Measurements from ENCODE around the gene JCHAIN. TPM values are rescaled to one million over a fixed set of nuclear protein-coding genes. Genes with fewer than 3 reads are reported as not detected.

JCHAIN gene
- total and polyA plus RNA-seq, 9 of the 15 experiments (the other 6 are each of a cell fraction or from before 2014, with no cell fraction given) = 0.04 to 0.68 (median 0.26) TPM; not detected in 5

DNA sequence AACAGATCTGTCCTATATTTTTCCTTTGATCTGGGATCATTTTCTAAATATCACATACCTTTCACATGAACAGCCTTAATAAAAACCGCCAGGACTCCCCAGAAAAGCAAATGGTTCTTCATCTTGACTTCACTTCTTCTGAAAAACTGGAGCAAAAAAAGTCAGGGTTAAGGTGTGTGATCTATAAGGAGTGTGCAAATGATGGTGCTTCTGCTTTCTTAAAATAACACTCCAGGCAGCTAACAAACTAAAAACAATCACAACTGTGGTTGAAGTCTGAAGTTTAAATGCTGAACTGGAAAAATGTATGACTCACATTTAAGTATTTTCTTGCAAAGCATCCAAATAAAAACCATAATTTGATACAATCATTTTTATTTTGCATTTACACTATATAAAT is at the start of gene JCHAIN (continued):
- TF ChIP-seq, protein P1, sequence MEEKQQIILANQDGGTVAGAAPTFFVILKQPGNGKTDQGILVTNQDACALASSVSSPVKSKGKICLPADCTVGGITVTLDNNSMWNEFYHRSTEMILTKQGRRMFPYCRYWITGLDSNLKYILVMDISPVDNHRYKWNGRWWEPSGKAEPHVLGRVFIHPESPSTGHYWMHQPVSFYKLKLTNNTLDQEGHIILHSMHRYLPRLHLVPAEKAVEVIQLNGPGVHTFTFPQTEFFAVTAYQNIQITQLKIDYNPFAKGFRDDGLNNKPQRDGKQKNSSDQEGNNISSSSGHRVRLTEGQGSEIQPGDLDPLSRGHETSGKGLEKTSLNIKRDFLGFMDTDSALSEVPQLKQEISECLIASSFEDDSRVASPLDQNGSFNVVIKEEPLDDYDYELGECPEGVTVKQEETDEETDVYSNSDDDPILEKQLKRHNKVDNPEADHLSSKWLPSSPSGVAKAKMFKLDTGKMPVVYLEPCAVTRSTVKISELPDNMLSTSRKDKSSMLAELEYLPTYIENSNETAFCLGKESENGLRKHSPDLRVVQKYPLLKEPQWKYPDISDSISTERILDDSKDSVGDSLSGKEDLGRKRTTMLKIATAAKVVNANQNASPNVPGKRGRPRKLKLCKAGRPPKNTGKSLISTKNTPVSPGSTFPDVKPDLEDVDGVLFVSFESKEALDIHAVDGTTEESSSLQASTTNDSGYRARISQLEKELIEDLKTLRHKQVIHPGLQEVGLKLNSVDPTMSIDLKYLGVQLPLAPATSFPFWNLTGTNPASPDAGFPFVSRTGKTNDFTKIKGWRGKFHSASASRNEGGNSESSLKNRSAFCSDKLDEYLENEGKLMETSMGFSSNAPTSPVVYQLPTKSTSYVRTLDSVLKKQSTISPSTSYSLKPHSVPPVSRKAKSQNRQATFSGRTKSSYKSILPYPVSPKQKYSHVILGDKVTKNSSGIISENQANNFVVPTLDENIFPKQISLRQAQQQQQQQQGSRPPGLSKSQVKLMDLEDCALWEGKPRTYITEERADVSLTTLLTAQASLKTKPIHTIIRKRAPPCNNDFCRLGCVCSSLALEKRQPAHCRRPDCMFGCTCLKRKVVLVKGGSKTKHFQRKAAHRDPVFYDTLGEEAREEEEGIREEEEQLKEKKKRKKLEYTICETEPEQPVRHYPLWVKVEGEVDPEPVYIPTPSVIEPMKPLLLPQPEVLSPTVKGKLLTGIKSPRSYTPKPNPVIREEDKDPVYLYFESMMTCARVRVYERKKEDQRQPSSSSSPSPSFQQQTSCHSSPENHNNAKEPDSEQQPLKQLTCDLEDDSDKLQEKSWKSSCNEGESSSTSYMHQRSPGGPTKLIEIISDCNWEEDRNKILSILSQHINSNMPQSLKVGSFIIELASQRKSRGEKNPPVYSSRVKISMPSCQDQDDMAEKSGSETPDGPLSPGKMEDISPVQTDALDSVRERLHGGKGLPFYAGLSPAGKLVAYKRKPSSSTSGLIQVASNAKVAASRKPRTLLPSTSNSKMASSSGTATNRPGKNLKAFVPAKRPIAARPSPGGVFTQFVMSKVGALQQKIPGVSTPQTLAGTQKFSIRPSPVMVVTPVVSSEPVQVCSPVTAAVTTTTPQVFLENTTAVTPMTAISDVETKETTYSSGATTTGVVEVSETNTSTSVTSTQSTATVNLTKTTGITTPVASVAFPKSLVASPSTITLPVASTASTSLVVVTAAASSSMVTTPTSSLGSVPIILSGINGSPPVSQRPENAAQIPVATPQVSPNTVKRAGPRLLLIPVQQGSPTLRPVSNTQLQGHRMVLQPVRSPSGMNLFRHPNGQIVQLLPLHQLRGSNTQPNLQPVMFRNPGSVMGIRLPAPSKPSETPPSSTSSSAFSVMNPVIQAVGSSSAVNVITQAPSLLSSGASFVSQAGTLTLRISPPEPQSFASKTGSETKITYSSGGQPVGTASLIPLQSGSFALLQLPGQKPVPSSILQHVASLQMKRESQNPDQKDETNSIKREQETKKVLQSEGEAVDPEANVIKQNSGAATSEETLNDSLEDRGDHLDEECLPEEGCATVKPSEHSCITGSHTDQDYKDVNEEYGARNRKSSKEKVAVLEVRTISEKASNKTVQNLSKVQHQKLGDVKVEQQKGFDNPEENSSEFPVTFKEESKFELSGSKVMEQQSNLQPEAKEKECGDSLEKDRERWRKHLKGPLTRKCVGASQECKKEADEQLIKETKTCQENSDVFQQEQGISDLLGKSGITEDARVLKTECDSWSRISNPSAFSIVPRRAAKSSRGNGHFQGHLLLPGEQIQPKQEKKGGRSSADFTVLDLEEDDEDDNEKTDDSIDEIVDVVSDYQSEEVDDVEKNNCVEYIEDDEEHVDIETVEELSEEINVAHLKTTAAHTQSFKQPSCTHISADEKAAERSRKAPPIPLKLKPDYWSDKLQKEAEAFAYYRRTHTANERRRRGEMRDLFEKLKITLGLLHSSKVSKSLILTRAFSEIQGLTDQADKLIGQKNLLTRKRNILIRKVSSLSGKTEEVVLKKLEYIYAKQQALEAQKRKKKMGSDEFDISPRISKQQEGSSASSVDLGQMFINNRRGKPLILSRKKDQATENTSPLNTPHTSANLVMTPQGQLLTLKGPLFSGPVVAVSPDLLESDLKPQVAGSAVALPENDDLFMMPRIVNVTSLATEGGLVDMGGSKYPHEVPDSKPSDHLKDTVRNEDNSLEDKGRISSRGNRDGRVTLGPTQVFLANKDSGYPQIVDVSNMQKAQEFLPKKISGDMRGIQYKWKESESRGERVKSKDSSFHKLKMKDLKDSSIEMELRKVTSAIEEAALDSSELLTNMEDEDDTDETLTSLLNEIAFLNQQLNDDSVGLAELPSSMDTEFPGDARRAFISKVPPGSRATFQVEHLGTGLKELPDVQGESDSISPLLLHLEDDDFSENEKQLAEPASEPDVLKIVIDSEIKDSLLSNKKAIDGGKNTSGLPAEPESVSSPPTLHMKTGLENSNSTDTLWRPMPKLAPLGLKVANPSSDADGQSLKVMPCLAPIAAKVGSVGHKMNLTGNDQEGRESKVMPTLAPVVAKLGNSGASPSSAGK (IDR thresholded peaks at IDR 0.05) = no peak
- TF ChIP-seq, protein P2, sequence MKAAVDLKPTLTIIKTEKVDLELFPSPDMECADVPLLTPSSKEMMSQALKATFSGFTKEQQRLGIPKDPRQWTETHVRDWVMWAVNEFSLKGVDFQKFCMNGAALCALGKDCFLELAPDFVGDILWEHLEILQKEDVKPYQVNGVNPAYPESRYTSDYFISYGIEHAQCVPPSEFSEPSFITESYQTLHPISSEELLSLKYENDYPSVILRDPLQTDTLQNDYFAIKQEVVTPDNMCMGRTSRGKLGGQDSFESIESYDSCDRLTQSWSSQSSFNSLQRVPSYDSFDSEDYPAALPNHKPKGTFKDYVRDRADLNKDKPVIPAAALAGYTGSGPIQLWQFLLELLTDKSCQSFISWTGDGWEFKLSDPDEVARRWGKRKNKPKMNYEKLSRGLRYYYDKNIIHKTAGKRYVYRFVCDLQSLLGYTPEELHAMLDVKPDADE (conservative IDR thresholded peaks at IDR 0.05; ENCODE audit: control insufficient read depth, low read depth, low read length) = no peak
- TF ChIP-seq ZFPM2 (CRISPR knock-in tag; IDR thresholded peaks at IDR 0.05) = no peak
- no peak for TF ChIP-seq ZNF76 (CRISPR knock-in tag; IDR thresholded peaks at IDR 0.05; ENCODE audit: borderline replicate concordance)
